Stimulated activated CD8-positive, alpha-beta memory T cell treated with anti-CD3 and anti-CD28 coated beads, Interleukin-7, amount 100 ng/mL, for 4 hours (primary cell): ENCODE data around the gene SLC44A3.

Experiments used
- DNase-seq, 2 donors: peaks; one replicate each; pipeline ENCODE4 v3.0.0-alpha.2; 2020; ENCODE audit warnings: low read depth in 2 of 2

SLC44A3 gene

GRCh38 chr1:94907136-94907535, 87.0 kb downstream of the SLC44A3 start:
- DNase-seq = no peak

DNA sequence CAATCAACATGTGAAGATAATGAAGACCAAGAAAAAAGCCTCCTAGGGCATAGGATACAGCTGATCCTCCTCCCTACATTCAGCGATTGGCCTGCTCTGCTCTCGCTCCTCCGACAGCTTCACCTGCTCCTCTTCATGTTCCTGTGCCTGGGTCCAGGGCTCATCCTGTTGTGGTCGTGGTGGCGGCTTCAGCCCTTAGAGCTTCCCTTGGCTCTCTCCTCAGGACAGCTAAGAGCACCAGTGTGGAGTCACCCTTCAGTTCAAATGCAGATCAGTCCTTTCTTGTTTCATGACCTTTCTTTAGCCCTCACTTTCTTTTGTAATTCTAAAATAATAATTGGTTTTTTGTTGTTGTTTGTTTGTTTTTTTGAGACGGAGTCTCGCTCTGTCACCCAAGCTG, 88.0 kb downstream of the SLC44A3 start:
- DNase-seq = no peak

DNA sequence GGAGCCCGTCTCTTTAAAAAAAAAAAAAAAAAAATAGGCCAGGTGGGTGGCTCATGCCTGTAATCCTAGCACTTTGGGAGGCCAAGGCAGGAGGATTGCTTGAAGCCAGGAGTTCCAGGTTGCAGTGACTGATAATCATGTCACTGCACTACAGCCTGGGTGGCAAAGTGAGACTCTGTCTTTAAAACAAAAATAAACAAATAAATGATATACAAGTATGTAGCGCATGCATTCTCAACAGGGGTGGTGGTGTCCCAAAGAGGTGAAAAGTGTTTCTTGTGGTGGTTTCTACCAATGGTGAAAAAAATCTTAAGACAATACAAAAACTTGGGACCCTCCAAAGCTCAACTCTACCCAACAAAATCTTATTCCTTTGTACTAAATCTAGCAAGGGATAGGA, 88.8 kb downstream of the SLC44A3 start:
- no peak for DNase-seq

GRCh38 chr1:94909486-94909885, 89.3 kb downstream of the SLC44A3 start:
- DNase-seq = no peak

DNA sequence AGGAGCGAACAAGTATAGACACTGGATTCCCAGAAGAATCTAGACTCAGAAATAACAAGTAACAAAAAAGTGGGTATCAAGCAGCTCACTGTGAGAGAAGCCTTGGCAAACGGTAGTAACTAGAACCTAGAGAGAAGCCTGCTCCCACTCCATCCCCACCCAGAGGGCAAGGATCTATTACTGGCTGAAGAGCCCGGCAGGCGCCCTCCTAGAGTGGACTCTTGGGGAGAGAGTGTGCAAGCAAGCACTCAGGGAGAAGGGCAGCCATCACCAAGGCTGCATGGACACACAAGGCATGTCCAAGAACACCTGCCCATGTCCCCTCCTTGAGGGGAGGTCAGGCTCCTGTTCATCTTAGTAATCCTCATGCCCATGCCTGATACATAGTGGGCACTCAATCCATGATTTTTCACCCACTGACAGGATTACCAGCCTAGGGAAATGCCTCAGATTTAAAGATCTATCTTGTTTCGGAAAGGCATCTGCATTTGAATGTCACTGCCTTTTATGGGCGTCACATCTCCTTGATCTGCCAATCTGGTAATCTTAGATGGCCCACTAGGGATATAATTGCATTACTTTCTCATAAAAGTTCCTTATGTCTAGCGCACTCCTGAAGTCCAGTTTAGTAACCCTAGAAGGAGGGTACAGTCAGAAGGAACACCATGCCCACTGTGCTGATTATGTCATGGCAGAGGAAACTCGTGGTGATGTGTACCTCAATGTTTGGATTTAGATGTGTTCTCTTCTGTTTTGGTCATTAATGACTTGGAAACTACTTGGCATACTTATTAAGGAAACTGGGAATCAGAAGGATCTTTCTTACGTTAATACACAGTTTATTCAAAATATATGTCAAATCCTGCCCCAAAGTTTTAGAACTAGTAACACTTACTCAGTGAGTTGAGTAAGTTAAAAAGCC, 92.4 kb downstream of the SLC44A3 start:
- DNase-seq = no peak

DNA sequence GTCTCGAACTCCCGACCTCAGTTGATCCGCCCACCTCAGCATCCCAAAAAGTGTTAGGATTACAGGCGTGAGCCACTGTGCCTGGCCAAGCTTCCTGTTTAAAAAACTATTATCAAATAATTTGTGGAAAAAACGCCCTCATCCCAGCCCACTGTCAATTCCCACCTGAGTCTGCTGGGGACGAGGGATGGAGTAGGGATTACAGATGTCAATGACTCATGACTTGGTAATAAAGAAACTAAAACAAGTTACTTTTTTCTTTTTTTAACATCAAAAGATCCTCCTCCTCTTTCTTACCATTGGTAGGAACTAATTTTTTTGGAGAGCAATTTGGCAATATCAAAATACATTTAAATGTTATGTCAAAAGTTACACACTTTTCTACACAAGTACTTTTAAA, 97.1 kb downstream of the SLC44A3 start:
- DNase-seq = no peak

DNA sequence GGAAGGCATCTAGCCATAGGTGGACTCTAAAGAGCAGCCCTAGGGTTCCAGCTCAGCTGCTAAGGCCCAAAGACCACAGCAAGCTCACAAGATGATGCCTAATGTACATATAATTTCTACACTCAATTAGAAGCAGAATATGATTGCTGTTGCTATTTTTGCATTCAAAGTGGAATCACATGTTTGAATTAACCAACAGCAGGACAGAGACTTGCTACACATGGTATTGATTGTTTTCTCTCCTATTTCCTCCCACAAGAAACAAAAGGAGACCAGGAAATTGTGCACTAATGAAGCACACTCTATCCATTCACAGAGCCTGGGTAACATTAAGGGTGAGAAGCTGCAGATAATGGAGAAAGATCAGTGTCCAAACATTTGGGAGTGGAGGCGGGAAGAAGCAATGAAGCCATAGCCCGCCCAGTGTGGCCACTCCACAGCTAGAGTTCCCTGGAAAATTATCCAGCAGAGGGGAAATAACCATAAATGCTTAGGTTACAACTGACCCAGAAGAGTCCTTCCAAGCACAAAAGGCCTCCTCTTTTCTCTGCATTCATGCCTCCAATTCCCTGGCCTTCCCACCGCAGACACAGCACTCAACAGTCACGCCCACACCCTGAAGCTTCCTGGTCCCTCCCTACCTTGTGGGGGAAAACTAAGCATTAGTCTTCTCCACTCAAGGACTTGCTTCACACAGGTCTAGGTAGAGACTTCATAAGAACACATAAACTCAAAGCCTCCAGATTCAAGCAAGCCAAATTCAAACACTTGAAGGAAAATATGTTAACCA, 99.3 kb downstream of the SLC44A3 start:
- DNase-seq = no peak

DNA sequence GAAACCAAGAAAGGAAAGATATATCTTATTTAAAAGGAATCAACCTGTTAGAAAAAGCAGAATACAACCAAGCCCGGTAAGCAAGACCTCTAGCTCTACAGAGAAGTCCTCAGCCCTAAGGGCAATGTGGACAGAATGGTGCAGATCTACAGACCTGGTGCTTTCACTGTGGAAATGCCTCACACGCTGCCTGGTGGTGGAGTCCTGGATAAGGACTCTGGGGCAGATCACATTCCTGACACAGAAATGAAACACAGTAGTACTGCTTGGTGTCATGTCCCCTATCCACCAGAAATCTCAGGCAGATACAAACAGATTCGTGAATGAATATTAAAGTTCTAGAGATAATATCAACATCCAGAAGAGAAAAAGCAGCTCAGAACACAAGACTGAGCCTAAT, 99.9 kb downstream of the SLC44A3 start:
- no peak for DNase-seq

DNA sequence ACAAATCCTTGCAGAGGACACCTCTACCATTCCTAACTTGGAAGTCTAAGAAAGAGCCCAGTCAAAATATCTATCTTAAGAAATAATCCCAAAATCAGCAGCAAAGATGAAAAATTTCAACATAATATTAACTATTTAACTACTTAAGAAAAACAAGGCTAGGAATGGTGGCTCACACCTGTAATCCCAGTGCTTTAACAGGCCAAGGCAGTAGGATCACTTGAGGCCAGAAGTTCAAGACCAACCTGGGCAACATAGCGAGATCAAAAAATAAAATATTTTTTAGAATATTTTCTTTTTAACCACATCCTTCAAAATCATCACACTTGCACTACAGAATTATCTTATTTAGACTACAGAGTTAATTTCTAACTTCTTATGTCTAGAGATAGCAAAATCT, 101.8 kb downstream of the SLC44A3 start:
- no peak for DNase-seq

GRCh38 chr1:94922761-94923331, 102.7 kb downstream of the SLC44A3 start:
- DNase-seq = no peak

- DNase-seq = no peak
Measured at GRCh38 chr1:94925004-94925403, 104.8 kb downstream of the SLC44A3 start.

DNA sequence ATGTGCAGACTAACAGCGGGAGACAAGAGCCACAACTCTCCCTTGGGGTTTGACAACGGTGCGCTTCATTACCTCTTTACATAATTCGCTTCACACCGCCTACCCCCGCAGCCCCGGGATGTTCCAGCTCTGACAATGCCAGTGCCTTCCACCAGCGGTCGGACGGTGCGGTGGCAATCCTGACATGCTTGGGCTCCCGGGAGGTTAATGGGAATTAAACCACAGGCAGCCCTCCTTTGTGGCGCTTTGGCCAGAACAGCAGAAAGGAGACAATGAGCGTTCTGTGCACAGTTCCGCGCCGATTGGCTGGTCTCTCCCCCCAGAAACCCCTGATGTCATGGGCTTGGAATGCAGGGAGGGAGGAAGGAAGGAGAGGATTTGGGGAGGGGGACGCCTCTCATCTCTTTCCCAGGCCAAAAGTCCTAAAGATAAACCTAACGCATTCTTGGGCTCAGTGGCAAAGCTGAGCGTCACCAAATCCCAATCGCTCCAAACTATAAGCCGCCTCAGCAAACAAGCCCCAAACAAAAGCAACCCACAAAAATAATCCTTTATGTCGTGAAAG, 105.5 kb downstream of the SLC44A3 start:
- peak in 1 of 2 donors; percentile 2 for DNase-seq

- peak in 1 of 2 donors; percentile 14 for DNase-seq
Measured at GRCh38 chr1:94926126-94926914, 106.2 kb downstream of the SLC44A3 start.

- DNase-seq = peak; percentile 43 to 76
Measured at GRCh38 chr1:94926915-94927404, 106.8 kb downstream of the SLC44A3 start, which contains the start of gene CNN3. CNN3 (minus strand) TSS chr1:94927110; CDS start chr1:94926894, 216 bp downstream.

GRCh38 chr1:94927405-94928175, 107.4 kb downstream of the SLC44A3 start:
- peak in 1 of 2 donors; percentile 1 for DNase-seq

GRCh38 chr1:94928293-94928939, 108.3 kb downstream of the SLC44A3 start:
- DNase-seq = no peak

- DNase-seq = no peak
Measured at GRCh38 chr1:94929351-94930217, 109.4 kb downstream of the SLC44A3 start.

GRCh38 chr1:94931254-94931841, 111.2 kb downstream of the SLC44A3 start:
- DNase-seq = no peak
